Measurements from ENCODE around the gene KLRK1.
"Not testable (repeated sequence)": the region's sequence is repeated elsewhere in the genome, so short reads cannot be mapped to it uniquely, and the experiment has no call there.

Gene KLRK1

GRCh38 chr12:10389904-10390303 lies at the start of gene KLRK1:
TSS of gene KLRK1 (minus strand) at chr12:10390041. CDS start at chr12:10388810, 1,231 bp downstream.
- DNase-seq: no peak

GRCh38 chr12:10437601-10438000 lies 47.8 kb upstream of the KLRK1 start:
- not testable (repeated sequence) for DNase-seq

GRCh38 chr12:10435816-10436215 lies 46.0 kb upstream of the KLRK1 start, which contains the start of gene KLRC2:
TSS of gene KLRC2 (minus strand) at chr12:10436010. CDS start at chr12:10435986, 24 bp downstream.
- not testable (repeated sequence) for DNase-seq

GRCh38 chr12:10430623-10431022 lies 40.8 kb upstream of the KLRK1 start:
- not testable (repeated sequence) for DNase-seq

GRCh38 chr12:10425938-10426337 lies 36.1 kb upstream of the KLRK1 start:
- DNase-seq: not testable (repeated sequence)

- DNase-seq: not testable (repeated sequence)
Observed at GRCh38 chr12:10424260-10424899, 34.5 kb upstream of the KLRK1 start.

GRCh38 chr12:10422159-10422558 lies 32.3 kb upstream of the KLRK1 start:
- not testable (repeated sequence) for DNase-seq

- DNase-seq: not testable (repeated sequence)
Observed at GRCh38 chr12:10420334-10420733, 30.5 kb upstream of the KLRK1 start, which contains the start of gene KLRC3. TSS of gene KLRC3 (minus strand) at chr12:10420595. CDS start at chr12:10420550, 45 bp downstream.

GRCh38 chr12:10409392-10409791 lies 19.6 kb upstream of the KLRK1 start, which contains the start of gene KLRC4:
TSS of gene KLRC4 (minus strand) at chr12:10409757. CDS start at chr12:10409575, 182 bp downstream.
- DNase-seq: no peak

- DNase-seq: no peak
Observed at GRCh38 chr12:10408842-10409241, 19.0 kb upstream of the KLRK1 start.

- DNase-seq: no peak
Observed at GRCh38 chr12:10406725-10407124, 16.9 kb upstream of the KLRK1 start.

- DNase-seq: no peak
Observed at GRCh38 chr12:10405294-10405693, 15.5 kb upstream of the KLRK1 start.

- DNase-seq: no peak
Observed at GRCh38 chr12:10404798-10405197, 15.0 kb upstream of the KLRK1 start.

GRCh38 chr12:10400829-10401228 lies 11.0 kb upstream of the KLRK1 start:
- no peak for DNase-seq

GRCh38 chr12:10398168-10398567 lies 8.3 kb upstream of the KLRK1 start:
- no peak for DNase-seq

- DNase-seq: no peak
Observed at GRCh38 chr12:10397296-10397695, 7.5 kb upstream of the KLRK1 start.

- DNase-seq: not testable (repeated sequence)
Observed at GRCh38 chr12:10396176-10396575, 6.3 kb upstream of the KLRK1 start.

GRCh38 chr12:10395390-10395998 lies 5.7 kb upstream of the KLRK1 start:
- DNase-seq: no peak

GRCh38 chr12:10394531-10395152 lies 4.8 kb upstream of the KLRK1 start:
- DNase-seq: not testable (repeated sequence)

GRCh38 chr12:10393291-10393690 lies 3.5 kb upstream of the KLRK1 start:
- no peak for DNase-seq

GRCh38 chr12:10392394-10392930 lies 2.6 kb upstream of the KLRK1 start:
- no peak for DNase-seq

- DNase-seq: not testable (repeated sequence)
Observed at GRCh38 chr12:10390991-10391390, 1.1 kb upstream of the KLRK1 start.

- no peak for DNase-seq
Observed at GRCh38 chr12:10388624-10389413, 1.0 kb downstream of the KLRK1 start.
